SKM-1 treated with dmso at 0.1 percent for 144 hours (cell line): ENCODE results near the gene COX7A1.
"Not testable (repeated sequence)": the region's sequence is repeated elsewhere in the genome, so short reads cannot be mapped to it uniquely, and the experiment has no call there.

ENCODE experiments used
- DNase-seq: peaks from one replicate; lab custom pipeline; 2025; ENCODE audit not compliant: unreplicated experiment; lab: John Stamatoyannopoulos, UW

COX7A1 gene

GRCh38 chr19:36152352-36153091 lies at the start of gene COX7A1:
TSS of gene COX7A1 (minus strand) at chr19:36152447. CDS start at chr19:36152407, 40 bp downstream.
- no peak for DNase-seq

DNA sequence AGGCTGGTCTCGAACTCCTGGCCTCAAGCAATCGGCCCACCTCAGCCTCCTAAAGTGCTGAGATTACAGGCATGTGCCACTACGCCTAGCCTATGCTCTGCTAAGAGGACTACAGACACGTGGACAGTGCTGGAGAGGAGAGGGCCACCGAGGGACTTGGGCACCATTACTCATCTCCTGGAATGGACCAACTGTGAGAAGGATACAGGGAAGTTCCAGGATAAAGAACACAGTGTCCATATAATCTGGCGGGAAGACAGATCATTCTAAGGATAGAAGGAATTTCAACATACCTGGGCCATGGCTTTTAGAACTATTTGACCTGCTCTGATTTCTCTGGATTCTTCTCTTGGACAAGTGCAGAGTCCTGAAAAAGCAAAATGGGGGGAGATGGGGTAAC lies 49.4 kb upstream of the COX7A1 start:
- no peak for DNase-seq

GRCh38 chr19:36198119-36198518 lies 45.9 kb upstream of the COX7A1 start:
- DNase-seq, result no peak

- DNase-seq, result no peak
Measured at GRCh38 chr19:36196249-36196648, 44.0 kb upstream of the COX7A1 start.

DNA sequence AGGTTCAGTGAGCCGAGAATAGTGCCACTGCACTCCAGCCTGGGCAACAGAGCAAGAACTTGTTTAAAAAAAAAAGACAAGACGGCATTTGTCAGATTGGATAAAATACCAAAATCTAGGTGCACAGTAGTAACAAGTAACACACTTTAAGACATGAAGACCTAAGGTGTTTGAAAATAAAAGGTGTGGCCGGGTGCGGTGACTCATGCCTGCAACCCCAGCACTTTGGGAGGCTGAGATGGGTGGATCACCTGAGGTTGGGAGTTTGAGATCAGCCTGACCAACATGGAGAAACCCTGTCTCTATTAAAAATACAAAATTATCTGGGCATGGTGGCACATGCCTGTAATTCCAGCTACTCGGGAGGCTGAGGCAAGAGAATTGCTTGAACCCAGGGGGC lies 34.5 kb upstream of the COX7A1 start:
- not testable (repeated sequence) for DNase-seq

DNA sequence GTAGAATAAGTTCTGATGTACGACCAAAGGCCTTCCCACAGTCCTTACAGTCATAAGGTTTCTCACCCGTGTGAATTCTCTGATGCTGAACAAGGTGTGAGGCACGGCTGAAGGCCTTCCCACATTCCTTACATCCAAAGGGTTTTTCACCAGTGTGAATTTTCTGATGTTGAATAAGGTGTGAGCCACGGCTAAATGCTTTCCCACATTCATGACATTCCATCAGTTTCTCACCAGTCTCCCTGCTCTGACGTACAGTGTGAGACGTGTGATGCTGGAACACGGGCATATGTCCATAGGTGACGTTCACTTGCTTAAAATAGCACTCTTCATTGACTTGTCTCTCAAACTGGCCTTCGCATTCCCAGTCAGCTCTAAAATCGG lies 31.0 kb upstream of the COX7A1 start:
- DNase-seq, result no peak

GRCh38 chr19:36182612-36183244 lies 30.5 kb upstream of the COX7A1 start:
- DNase-seq, result no peak

DNA sequence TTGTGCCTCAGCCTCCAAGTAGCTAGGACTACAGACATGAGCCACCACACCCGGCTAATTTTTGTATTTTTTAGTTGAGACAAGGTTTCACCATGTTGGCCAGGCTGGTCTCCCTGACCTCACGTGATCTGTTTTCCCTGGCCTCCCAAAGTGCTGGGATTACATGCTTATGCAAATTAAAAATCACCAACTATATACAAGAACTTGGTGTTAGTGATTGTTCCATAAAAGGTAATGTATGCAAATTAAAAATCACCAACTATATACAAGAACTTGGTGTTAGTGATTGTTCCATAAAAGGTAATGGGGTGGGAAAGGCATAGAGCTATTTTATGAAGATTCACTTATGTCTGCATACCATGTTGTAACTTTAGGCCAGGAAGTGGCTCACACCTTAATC lies 26.8 kb upstream of the COX7A1 start:
- not testable (repeated sequence) for DNase-seq

GRCh38 chr19:36173846-36174245 lies 21.6 kb upstream of the COX7A1 start:
- not testable (repeated sequence) for DNase-seq

DNA sequence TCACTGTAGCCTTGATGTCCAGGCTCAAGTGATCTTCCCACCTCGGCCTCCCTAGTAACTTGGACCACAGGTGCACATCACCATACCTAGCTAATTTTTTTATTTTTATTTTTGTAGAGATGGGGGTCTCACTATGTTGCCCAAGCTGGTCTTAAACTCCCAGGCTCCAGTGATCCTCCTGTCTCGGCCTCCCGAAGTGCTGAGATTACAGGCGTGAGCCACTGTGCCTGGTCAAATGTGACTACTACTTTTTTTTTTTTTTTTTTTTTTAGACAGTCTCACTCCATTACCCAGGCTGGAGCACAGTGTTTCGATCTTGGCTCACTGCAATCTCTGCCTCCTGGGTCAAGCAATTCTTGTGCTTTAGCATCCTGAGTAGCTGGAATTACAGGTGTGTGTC lies 20.6 kb upstream of the COX7A1 start:
- DNase-seq, result no peak

DNA sequence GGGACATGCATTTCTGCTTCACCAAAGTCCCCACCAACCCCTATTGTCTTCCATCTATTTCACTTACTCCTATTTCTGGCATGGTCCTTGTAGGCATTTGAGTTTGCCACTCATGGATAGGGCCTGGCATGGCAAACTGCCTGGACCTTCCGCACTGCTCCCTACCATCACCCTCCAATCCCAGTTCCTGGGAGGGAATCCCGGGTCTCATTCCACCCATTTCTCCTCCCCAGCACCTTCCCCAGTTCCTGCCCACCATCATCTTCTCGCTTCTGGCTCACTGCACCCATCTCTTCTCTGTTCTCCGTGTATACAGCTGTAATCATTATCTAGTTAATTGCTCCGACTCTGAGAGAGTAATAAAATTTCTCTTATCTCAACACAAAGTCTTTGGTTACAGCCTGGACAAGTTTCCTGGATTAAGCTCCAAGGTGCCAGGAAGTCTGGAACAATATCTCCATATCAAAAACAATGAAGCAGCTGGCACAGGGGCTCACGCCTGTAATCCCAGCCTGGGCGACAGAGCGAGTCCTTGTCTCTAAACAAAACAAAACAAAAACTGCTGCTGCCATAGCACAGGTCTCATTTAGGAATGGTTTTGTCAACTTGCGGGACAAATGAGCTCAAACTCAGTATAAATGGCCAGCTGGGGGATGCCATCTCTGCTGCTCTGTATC lies 17.0 kb upstream of the COX7A1 start:
- DNase-seq, result no peak

- no peak for DNase-seq
Measured at GRCh38 chr19:36163813-36164212, 11.6 kb upstream of the COX7A1 start.

- DNase-seq, result no peak
Measured at GRCh38 chr19:36160821-36161596, 8.8 kb upstream of the COX7A1 start.

- no peak for DNase-seq
Measured at GRCh38 chr19:36153126-36153525, 879 bp upstream of the COX7A1 start.

GRCh38 chr19:36152019-36152351 lies 262 bp downstream of the COX7A1 start:
- no peak for DNase-seq

DNA sequence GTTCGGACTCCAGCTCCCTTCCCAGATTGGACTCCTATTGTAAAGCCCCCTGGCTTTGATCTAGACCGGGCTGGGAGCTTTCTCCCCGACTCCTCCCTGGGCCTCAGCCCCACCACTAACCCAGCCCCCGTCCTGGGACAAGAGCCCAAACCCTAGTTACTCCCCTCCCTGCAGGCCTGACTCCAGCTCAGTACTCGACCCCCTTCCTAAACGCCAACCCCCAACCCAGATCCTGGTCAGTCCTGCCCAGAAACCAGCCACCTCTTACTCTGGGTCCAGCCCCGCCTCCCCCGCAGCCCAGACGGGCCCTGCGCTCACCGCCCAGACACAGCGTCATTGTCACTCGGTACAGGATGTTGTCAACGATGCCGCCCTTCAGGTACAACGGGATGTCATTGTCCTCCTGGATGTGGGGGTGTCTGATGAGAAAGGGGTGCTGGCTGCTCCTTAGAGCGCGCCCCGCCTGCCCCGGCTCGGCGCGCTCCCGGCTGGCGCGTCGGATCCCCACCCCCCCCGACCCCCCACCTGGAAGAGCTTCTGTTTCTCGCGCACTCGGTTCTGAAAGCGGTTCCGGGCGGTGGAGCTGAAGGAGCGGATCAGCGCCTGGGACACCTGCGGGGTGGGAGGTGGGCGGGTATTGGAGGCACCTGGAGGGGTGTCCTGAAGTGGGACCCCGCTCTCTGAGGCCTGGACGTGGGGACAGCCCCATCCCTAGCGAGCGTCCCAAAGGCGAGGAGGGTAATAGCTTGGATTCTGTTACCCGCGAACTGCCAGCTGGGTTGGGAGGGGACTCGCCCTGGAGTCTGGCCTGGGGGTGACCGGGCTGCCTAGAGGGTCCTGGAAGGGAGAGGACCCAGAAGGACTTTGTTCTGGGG lies 866 bp downstream of the COX7A1 start:
- DNase-seq, result no peak

DNA sequence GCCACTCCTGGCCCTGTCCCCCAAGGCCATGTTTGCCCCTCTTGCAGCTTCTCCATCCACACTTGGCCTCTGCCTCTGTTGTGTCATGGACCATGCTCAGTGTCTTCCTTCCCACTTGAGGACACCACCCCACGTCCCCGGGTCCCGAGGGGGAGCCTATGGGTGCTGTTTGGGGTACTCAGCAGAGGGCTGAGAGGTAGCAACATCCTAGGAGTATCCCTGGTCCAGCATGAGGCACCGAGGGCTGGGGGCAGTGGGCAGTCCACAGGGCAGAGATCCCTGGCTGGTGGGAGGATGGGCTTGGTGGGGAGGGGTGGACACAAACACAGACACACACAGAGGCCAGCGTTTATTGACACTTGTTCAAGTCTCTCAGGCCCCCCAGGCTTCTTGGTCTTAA lies 1.7 kb downstream of the COX7A1 start:
- no peak for DNase-seq

- no peak for DNase-seq
Measured at GRCh38 chr19:36149673-36150406, 2.4 kb downstream of the COX7A1 start.

- no peak for DNase-seq
Measured at GRCh38 chr19:36144624-36145023, 7.6 kb downstream of the COX7A1 start.

DNA sequence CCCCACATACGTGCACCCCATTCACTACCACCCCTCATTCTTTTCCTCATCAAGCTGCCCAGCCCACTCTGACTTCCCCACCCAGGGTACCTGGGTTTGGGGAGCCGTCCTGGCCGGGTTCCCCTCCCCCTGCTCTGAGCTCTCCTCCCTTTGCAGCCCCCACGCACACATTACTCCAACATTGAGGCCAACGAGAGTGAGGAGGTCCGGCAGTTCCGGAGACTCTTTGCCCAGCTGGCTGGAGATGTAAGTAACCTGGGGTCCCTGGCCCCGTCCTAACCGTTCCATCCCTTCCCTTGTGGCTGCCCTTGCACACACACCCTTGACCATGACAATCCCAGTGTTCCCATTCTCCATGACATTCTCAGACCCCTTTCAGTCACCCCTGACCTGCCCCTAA lies 9.8 kb downstream of the COX7A1 start:
- DNase-seq, result no peak
